Endothelial cell of umbilical vein (primary cell): ENCODE measurements around the gene PSMA3. TPM values are rescaled to one million over a fixed set of nuclear protein-coding genes. Genes with fewer than 3 reads are reported as not detected.

Experiments used
- BruUV-seq: library from RNA; stranded (reverse); fragments of 400-500 nt; replicated peaks from 2 replicates; lab custom pipeline; 2021; lab: Mats Ljungman, UMichigan
- CTCF ChIA-PET: fragments of 300-600, 350-600 bp; sonication (Branson Sonifier 250); formaldehyde crosslinking; loops from one replicate; lab custom pipeline; 2021; ENCODE audit warnings: antibody characterized with exemption, inconsistent platforms; lab: Charles Lee
- POLR2A ChIA-PET: fragments of 300-600, 350-600 bp; sonication (Branson Sonifier 250); formaldehyde crosslinking; loops from one replicate; lab custom pipeline; 2021; ENCODE audit warnings: antibody characterized with exemption, inconsistent platforms; lab: Charles Lee
- DNase-seq: peaks from one replicate; pipeline ENCODE4 v3.0.0-alpha.2; 2011; ENCODE audit warnings: low read depth, low spot score
- FAIRE-seq: peaks from 2 replicates; lab custom pipeline; 2011; peaks lifted over from hg19 to GRCh38; lab: Jason Lieb, UNC
- H2AFZ ChIP-seq: 2 replicates; pipeline ENCODE4 v1.6.0; 2012; ENCODE audit warnings: low read depth, low read length, control low read depth, inconsistent platforms
- H3K27ac ChIP-seq: 2 replicates; pipeline ENCODE4 v1.5.1; 2011; ENCODE audit warnings: low read depth, mild to moderate bottlenecking, control low read depth, low read length, moderate library complexity; ENCODE audit not compliant: insufficient read depth
- H3K27me3 ChIP-seq, 2 experiments: 2 replicates each; pipeline versions ENCODE4 v1.6.0 to v1.6.1; 2011; ENCODE audit warnings: low read length in 2 of 2, mixed read lengths in 1 of 2; ENCODE audit not compliant: control insufficient read depth in 2 of 2, insufficient read depth in 2 of 2
- H3K36me3 ChIP-seq, 2 experiments: 2 replicates in 1 of 2; 3 replicates in 1 of 2; pipeline ENCODE4 v1.5.1; 2011; ENCODE audit warnings: low read length in 2 of 2, mild to moderate bottlenecking in 1 of 2, moderate library complexity in 1 of 2; ENCODE audit not compliant: control insufficient read depth in 2 of 2, insufficient read depth in 2 of 2; ENCODE audit errors: extremely low read depth in 1 of 2
- H3K4me1 ChIP-seq: 3 replicates; pipeline ENCODE4 v1.5.1; 2011; ENCODE audit warnings: mild to moderate bottlenecking, low read length; ENCODE audit not compliant: control insufficient read depth, insufficient read depth; ENCODE audit errors: extremely low read depth
- H3K4me2 ChIP-seq: 2 replicates; pipeline ENCODE4 v1.6.1; 2011; ENCODE audit warnings: low read length, control low read depth, mixed read lengths; ENCODE audit not compliant: insufficient read depth
- H3K4me3 ChIP-seq, 3 experiments: fragments of 200-600 bp in 1 of 3; sonication (generic), shearing (Covaris generic) in 1 of 3; replicated peaks in 1 of 3; 2 replicates each; pipeline ENCODE4 v1.5.1; 2011 to 2016; ENCODE audit warnings: control low read depth in 3 of 3, low read length in 3 of 3, mild to moderate bottlenecking in 2 of 3, inconsistent platforms in 1 of 3, low read depth in 1 of 3, moderate library complexity in 1 of 3; ENCODE audit not compliant: insufficient read depth in 1 of 3
- H3K79me2 ChIP-seq: 2 replicates; pipeline ENCODE4 v1.6.0; 2012; ENCODE audit warnings: low read length, inconsistent platforms; ENCODE audit not compliant: control insufficient read depth, insufficient read depth
- H3K9ac ChIP-seq: replicated peaks from 2 replicates; pipeline ENCODE3; 2011; ENCODE audit warnings: low read length, control low read depth; ENCODE audit not compliant: insufficient read depth; ENCODE audit errors: extremely low read depth
- H3K9me1 ChIP-seq: replicated peaks from 3 replicates; pipeline ENCODE4 v1.6.0; 2011; ENCODE audit warnings: mild to moderate bottlenecking, low read length; ENCODE audit not compliant: control insufficient read depth, insufficient read depth; ENCODE audit errors: extremely low read depth
- H3K9me3 ChIP-seq: replicated peaks from 2 replicates; pipeline ENCODE4 v1.5.1; 2012; ENCODE audit warnings: low read length, inconsistent platforms; ENCODE audit not compliant: control insufficient read depth, insufficient read depth
- H4K20me1 ChIP-seq: replicated peaks from 2 replicates; pipeline ENCODE3; 2011; ENCODE audit warnings: mild to moderate bottlenecking, low read length; ENCODE audit not compliant: control insufficient read depth, insufficient read depth; ENCODE audit errors: extremely low read depth
- CTCF ChIP-seq, 2 donors: IDR thresholded peaks; 1 replicate in 1 of 2; 2 replicates in 1 of 2; pipeline ENCODE4 v1.5.1; 2011; ENCODE audit warnings: low read length in 2 of 2, mild to moderate bottlenecking in 2 of 2, moderate library complexity in 2 of 2, control low read depth in 1 of 2, inconsistent platforms in 1 of 2, low read depth in 1 of 2; ENCODE audit not compliant: insufficient read depth in 1 of 2; ENCODE audit errors: extremely low read depth in 1 of 2
- EZH2 ChIP-seq: IDR thresholded peaks from 2 replicates; pipeline ENCODE4 v1.6.1; 2012; ENCODE audit warnings: borderline replicate concordance, low read depth, mild to moderate bottlenecking, moderate library complexity, low read length, inconsistent platforms; ENCODE audit not compliant: severe bottlenecking
- FOS ChIP-seq: IDR thresholded peaks from 2 replicates; pipeline ENCODE4 v1.6.1; 2011; ENCODE audit warnings: mild to moderate bottlenecking, low read length, moderate library complexity, borderline replicate concordance; ENCODE audit not compliant: insufficient read depth
- GATA2 ChIP-seq: IDR thresholded peaks from 2 replicates; pipeline ENCODE4 v1.7.0; 2011; ENCODE audit warnings: low read depth, mild to moderate bottlenecking, moderate library complexity, mixed read lengths, low read length; ENCODE audit not compliant: insufficient read length, insufficient read depth
- JUN ChIP-seq: IDR thresholded peaks from 2 replicates; pipeline ENCODE4 v1.6.1; 2011; ENCODE audit warnings: borderline replicate concordance, low read depth; ENCODE audit not compliant: insufficient read length, insufficient read depth
- MAX ChIP-seq: IDR thresholded peaks from 2 replicates; pipeline ENCODE4 v1.6.1; 2011; ENCODE audit not compliant: insufficient read depth, insufficient read length
- MYC ChIP-seq: IDR thresholded peaks from one replicate; pipeline ENCODE4 v1.6.1; 2011; ENCODE audit warnings: mild to moderate bottlenecking, low read depth, low read length
- POLR2A ChIP-seq: IDR thresholded peaks from 2 replicates; pipeline ENCODE4 v1.6.1; 2012; ENCODE audit warnings: low read depth, mild to moderate bottlenecking, control low read depth, low read length
- POLR2AphosphoS5 ChIP-seq: IDR thresholded peaks from 2 replicates; pipeline ENCODE4 v1.6.1; 2012; ENCODE audit warnings: low read depth, mild to moderate bottlenecking, control low read depth, low read length, moderate library complexity; ENCODE audit not compliant: insufficient read depth
- dilution Hi-C: fragments of 300-500 bp; cut with MboI; formaldehyde crosslinking; loops from one replicate; pipeline ENCODE4 v1.15.0; 2019; ENCODE audit warnings: low sequenced_read_pairs; ENCODE audit not compliant: extremely low pct_ligation_motif_present
- intact Hi-C: fragments of 100-400 bp; cut with micrococcal nuclease; formaldehyde crosslinking; loops from one replicate; pipeline ENCODE4 v1.10.0; 2022
- polyA plus RNA-seq, 4 experiments: library from polyadenylated mRNA; depleted of rRNA in 3 of 4; stranded (reverse) in 3 of 4; unstranded in 1 of 4; fragments of >200 nt; gene quantifications; 2 replicates each; pipeline versions ENCODE4 v1.2.1 to v1.2.3, GENCODE V29; 2011 to 2012; ENCODE audit warnings: missing spikeins in 1 of 4
- total RNA-seq: library from RNA; stranded (reverse); gene quantifications from 2 replicates; pipeline ENCODE4 v1.2.3, GENCODE V29; 2021

Gene PSMA3
- total and polyA plus RNA-seq, 2 donors (not counting 3 experiments of a cell fraction or from before 2014, with no cell fraction given) = 240 to 297 TPM

GRCh38 chr14:58227096-58227819 is 17.4 kb upstream of the PSMA3 start:
- TF ChIP-seq POLR2AphosphoS5 = no peak
- TF ChIP-seq GATA2 = no peak
- TF ChIP-seq MAX = no peak
- TF ChIP-seq POLR2A = no peak
- TF ChIP-seq CTCF (IDR thresholded peaks at IDR 0.05; ENCODE audit: extremely low read depth in 1 of 2, insufficient read depth in 1 of 2, low read depth in 1 of 2, low read length in 2 of 2) = no peak
- TF ChIP-seq EZH2 = no peak
- no peak for TF ChIP-seq FOS
- TF ChIP-seq MYC = no peak
- no peak for TF ChIP-seq JUN
- intact Hi-C loops (no loop called here), dilution Hi-C loops (no loop called here)
- H3K4me3 ChIP-seq = no peak overlapping the region
- BruUV-seq = no TSS peak
- POLR2A ChIA-PET = no interaction called here
- no peaks in the 10 kb centered on the region for H3K79me2 ChIP-seq
- H3K9me3 ChIP-seq = no peaks in the 10 kb centered on the region
- DNase-seq (no peak), FAIRE-seq (no peak)
- no peaks in the 10 kb centered on the region for H3K4me1 ChIP-seq
- H3K4me2 ChIP-seq = no peak overlapping the region
- no peak overlapping the region for H3K9ac ChIP-seq
- H4K20me1 ChIP-seq = no peaks in the 10 kb centered on the region
- no peaks in the 10 kb centered on the region for H3K27me3 ChIP-seq
- H2AFZ ChIP-seq = no peak overlapping the region
- CTCF ChIA-PET = interaction anchor here (1.5 kb wide), 2 partner anchors 9 to 10 kb away, joined by 3 to 4 read pairs; no protein-coding TSS in a partner anchor
- H3K36me3 ChIP-seq = no peaks in the 10 kb centered on the region
- H3K9me1 ChIP-seq = no peaks in the 10 kb centered on the region
- no peak overlapping the region for H3K27ac ChIP-seq
